Measurements from ENCODE around the gene COL4A2.
"Not testable (repeated sequence)": the region's sequence is repeated elsewhere in the genome, so short reads cannot be mapped to it uniquely, and the experiment has no call there.

Gene COL4A2

GRCh38 chr13:110450941-110451730 lies 144.1 kb downstream of the COL4A2 start:
- no peak overlapping the region for H2BK5ac ChIP-seq (ENCODE audit: low read length)
- H2BK120ac ChIP-seq (ENCODE audit: low read depth, low read length), result no peak overlapping the region
- WGBS, 2 donors (ENCODE audit: extremely low coverage in 2 of 2, insufficient read length in 2 of 2, insufficient replicate concordance in 1 of 2), result no CpG with 5 or more reads among the region's 12 CpGs
- no peaks in the 10 kb centered on the region for H3K9me3 ChIP-seq (replicated peaks in 1 of 2; ENCODE audit: control insufficient read depth in 2 of 2, insufficient read depth in 1 of 2, low read depth in 1 of 2, low read length in 2 of 2)
- no peaks in the 10 kb centered on the region for H3K79me1 ChIP-seq (ENCODE audit: low read depth, low read length)
- no peak overlapping the region for H3K9ac ChIP-seq (ENCODE audit: low read depth, low read length, poor library complexity)
- no peak overlapping the region for H3K4me2 ChIP-seq (ENCODE audit: insufficient read depth, low read length, poor library complexity, severe bottlenecking)
- no peak overlapping the region for H3K27ac ChIP-seq (replicated peaks; ENCODE audit: low read length)
- no peak overlapping the region for H2BK15ac ChIP-seq (ENCODE audit: low read length)
- no peaks in the 10 kb centered on the region for H3K27me3 ChIP-seq (ENCODE audit: control insufficient read depth in 3 of 3, insufficient read depth in 3 of 3, low read depth in 1 of 3, low read length in 3 of 3)
- H3K14ac ChIP-seq (ENCODE audit: low read length), result no peak overlapping the region
- no peak overlapping the region for H3K23ac ChIP-seq (ENCODE audit: low read depth, low read length, poor library complexity)
- H2BK12ac ChIP-seq (ENCODE audit: low read length), result no peak overlapping the region
- H4K8ac ChIP-seq (ENCODE audit: low read depth, low read length), result no peak overlapping the region
- H2AK5ac ChIP-seq (ENCODE audit: low read depth, low read length), result peak overlapping the region; percentile 5
- no peak for DNase-seq (ENCODE audit: low spot score)
- H4K91ac ChIP-seq (ENCODE audit: low read depth, low read length, poor library complexity), result no peak overlapping the region
- H2AFZ ChIP-seq (ENCODE audit: low read length), result no peak overlapping the region
- peaks cover 14 to 70% of the 10 kb centered on the region in 2 donors for H3K36me3 ChIP-seq (replicated peaks in 1 of 2; ENCODE audit: control insufficient read depth in 2 of 2, insufficient read depth in 2 of 2, low read length in 2 of 2)
- H3K4me3 ChIP-seq (ENCODE audit: low read length in 2 of 2), result no peak overlapping the region
- H3K18ac ChIP-seq (ENCODE audit: low read length), result no peak overlapping the region
- H3K4me1 ChIP-seq (ENCODE audit: control insufficient read depth in 2 of 2, insufficient read depth in 1 of 2, low read depth in 1 of 2, low read length in 2 of 2), result peaks cover 17 to 22% of the 10 kb centered on the region in 2 donors
- H3K4ac ChIP-seq (ENCODE audit: low read length), result no peak overlapping the region

- Histone ChIP-seq H3K36me3 (replicated peaks in 1 of 2; ENCODE audit: control insufficient read depth in 2 of 2, insufficient read depth in 2 of 2, low read length in 2 of 2) (peaks cover 13 to 60% of the 10 kb centered on the region in 2 donors), H3K4me1 (ENCODE audit: control insufficient read depth in 2 of 2, insufficient read depth in 1 of 2, low read depth in 1 of 2, low read length in 2 of 2) (peaks cover 15 to 22% of the 10 kb centered on the region in 2 donors)
- not testable (repeated sequence) for H3K18ac ChIP-seq (ENCODE audit: low read length); H3K23ac ChIP-seq (ENCODE audit: low read depth, low read length, poor library complexity); H3K79me1 ChIP-seq (ENCODE audit: low read depth, low read length); DNase-seq (ENCODE audit: low spot score); H3K9me3 ChIP-seq (replicated peaks in 1 of 2; ENCODE audit: control insufficient read depth in 2 of 2, insufficient read depth in 1 of 2, low read depth in 1 of 2, low read length in 2 of 2); H2BK120ac ChIP-seq (ENCODE audit: low read depth, low read length); H2BK12ac ChIP-seq (ENCODE audit: low read length); H4K8ac ChIP-seq (ENCODE audit: low read depth, low read length); H3K4me3 ChIP-seq (ENCODE audit: low read length in 2 of 2); H2BK15ac ChIP-seq (ENCODE audit: low read length); H3K27me3 ChIP-seq (ENCODE audit: control insufficient read depth in 3 of 3, insufficient read depth in 3 of 3, low read depth in 1 of 3, low read length in 3 of 3); H3K27ac ChIP-seq (replicated peaks; ENCODE audit: low read length); H2AK5ac ChIP-seq (ENCODE audit: low read depth, low read length); H3K9ac ChIP-seq (ENCODE audit: low read depth, low read length, poor library complexity); H3K4me2 ChIP-seq (ENCODE audit: insufficient read depth, low read length, poor library complexity, severe bottlenecking); H2AFZ ChIP-seq (ENCODE audit: low read length); H3K14ac ChIP-seq (ENCODE audit: low read length); H2BK5ac ChIP-seq (ENCODE audit: low read length); H3K4ac ChIP-seq (ENCODE audit: low read length); H4K91ac ChIP-seq (ENCODE audit: low read depth, low read length, poor library complexity)
- no CpG with 5 or more reads among the region's 11 CpGs for WGBS, 2 donors (ENCODE audit: extremely low coverage in 2 of 2, insufficient read length in 2 of 2, insufficient replicate concordance in 1 of 2)
These were observed 146.0 kb downstream of the COL4A2 start for GRCh38 chr13:110453091-110453490.

- Histone ChIP-seq H2BK120ac (ENCODE audit: low read depth, low read length) (no peak overlapping the region), H3K79me1 (ENCODE audit: low read depth, low read length) (no peaks in the 10 kb centered on the region), H3K4ac (ENCODE audit: low read length) (no peak overlapping the region), H2AFZ (ENCODE audit: low read length) (no peak overlapping the region), H2BK12ac (ENCODE audit: low read length) (no peak overlapping the region), H3K4me2 (ENCODE audit: insufficient read depth, low read length, poor library complexity, severe bottlenecking) (no peak overlapping the region), H2BK15ac (ENCODE audit: low read length) (no peak overlapping the region), H3K27me3 (ENCODE audit: control insufficient read depth in 3 of 3, insufficient read depth in 3 of 3, low read depth in 1 of 3, low read length in 3 of 3) (no peaks in the 10 kb centered on the region), H3K4me3 (ENCODE audit: low read length in 2 of 2) (no peak overlapping the region), H2AK5ac (ENCODE audit: low read depth, low read length) (no peak overlapping the region), H3K14ac (ENCODE audit: low read length) (no peak overlapping the region), H3K23ac (ENCODE audit: low read depth, low read length, poor library complexity) (no peak overlapping the region), H2BK5ac (ENCODE audit: low read length) (no peak overlapping the region), H3K36me3 (replicated peaks in 1 of 2; ENCODE audit: control insufficient read depth in 2 of 2, insufficient read depth in 2 of 2, low read length in 2 of 2) (peaks cover 13 to 60% of the 10 kb centered on the region in 2 donors), H4K91ac (ENCODE audit: low read depth, low read length, poor library complexity) (no peak overlapping the region), H3K9me3 (replicated peaks in 1 of 2; ENCODE audit: control insufficient read depth in 2 of 2, insufficient read depth in 1 of 2, low read depth in 1 of 2, low read length in 2 of 2) (no peaks in the 10 kb centered on the region), H3K27ac (replicated peaks; ENCODE audit: low read length) (no peak overlapping the region), H4K8ac (ENCODE audit: low read depth, low read length) (no peak overlapping the region), H3K4me1 (ENCODE audit: control insufficient read depth in 2 of 2, insufficient read depth in 1 of 2, low read depth in 1 of 2, low read length in 2 of 2) (peaks cover 13 to 22% of the 10 kb centered on the region in 2 donors), H3K18ac (ENCODE audit: low read length) (no peak overlapping the region), H3K9ac (ENCODE audit: low read depth, low read length, poor library complexity) (no peak overlapping the region)
- WGBS, 2 donors (ENCODE audit: extremely low coverage in 2 of 2, insufficient read length in 2 of 2, insufficient replicate concordance in 1 of 2), result no CpG with 5 or more reads among the region's 2 CpGs
- DNase-seq (ENCODE audit: low spot score), result no peak
These were observed 146.7 kb downstream of the COL4A2 start for GRCh38 chr13:110453797-110454196.

GRCh38 chr13:110454227-110454859 lies 147.3 kb downstream of the COL4A2 start:
- peak; percentile 14 for DNase-seq (ENCODE audit: low spot score)
- no peaks in the 10 kb centered on the region for H3K79me1 ChIP-seq (ENCODE audit: low read depth, low read length)

More at GRCh38 chr13:110454227-110454859, 147.3 kb downstream of the COL4A2 start:
- Histone ChIP-seq H2AK5ac (ENCODE audit: low read depth, low read length) (peak overlapping the region; percentile 82), H3K9ac (ENCODE audit: low read depth, low read length, poor library complexity) (no peak overlapping the region), H2BK12ac (ENCODE audit: low read length) (no peak overlapping the region), H4K91ac (ENCODE audit: low read depth, low read length, poor library complexity) (no peak overlapping the region), H3K4me2 (ENCODE audit: insufficient read depth, low read length, poor library complexity, severe bottlenecking) (no peak overlapping the region), H3K4me3 (ENCODE audit: low read length in 2 of 2) (no peak overlapping the region), H3K27me3 (ENCODE audit: control insufficient read depth in 3 of 3, insufficient read depth in 3 of 3, low read depth in 1 of 3, low read length in 3 of 3) (no peaks in the 10 kb centered on the region), H3K4ac (ENCODE audit: low read length) (no peak overlapping the region), H2BK120ac (ENCODE audit: low read depth, low read length) (no peak overlapping the region), H4K8ac (ENCODE audit: low read depth, low read length) (no peak overlapping the region), H3K14ac (ENCODE audit: low read length) (no peak overlapping the region), H2BK15ac (ENCODE audit: low read length) (no peak overlapping the region), H3K27ac (replicated peaks; ENCODE audit: low read length) (no peak overlapping the region), H2BK5ac (ENCODE audit: low read length) (no peak overlapping the region), H3K36me3 (replicated peaks in 1 of 2; ENCODE audit: control insufficient read depth in 2 of 2, insufficient read depth in 2 of 2, low read length in 2 of 2) (peaks cover 17 to 60% of the 10 kb centered on the region in 2 donors), H3K23ac (ENCODE audit: low read depth, low read length, poor library complexity) (no peak overlapping the region), H3K18ac (ENCODE audit: low read length) (peak overlapping the region; percentile 44), H2AFZ (ENCODE audit: low read length) (peak overlapping the region; percentile 36), H3K9me3 (replicated peaks in 1 of 2; ENCODE audit: control insufficient read depth in 2 of 2, insufficient read depth in 1 of 2, low read depth in 1 of 2, low read length in 2 of 2) (no peaks in the 10 kb centered on the region), H3K4me1 (ENCODE audit: control insufficient read depth in 2 of 2, insufficient read depth in 1 of 2, low read depth in 1 of 2, low read length in 2 of 2) (peaks cover 13 to 22% of the 10 kb centered on the region in 2 donors)
- no CpG with 5 or more reads among the region's 21 CpGs for WGBS, 2 donors (ENCODE audit: extremely low coverage in 2 of 2, insufficient read length in 2 of 2, insufficient replicate concordance in 1 of 2)
